HG02970 (cell line): Measurements from ENCODE around the gene EFS.
"Not testable (repeated sequence)": the region's sequence is repeated elsewhere in the genome, so short reads cannot be mapped to it uniquely, and the experiment has no call there.

Experiments
- ATAC-seq: cut with Tn5 transposase; IDR thresholded peaks from one replicate; pipeline ENCODE4 v1.9.1; 2021; ENCODE audit warnings: mild to moderate bottlenecking, moderate library complexity, moderate number of reproducible peaks; ENCODE audit not compliant: unreplicated experiment, low FRiP score

Gene EFS

GRCh38 chr14:23365036-23365731, at the start of gene EFS:
TSS of gene EFS (minus strand) at chr14:23365172. CDS start at chr14:23365025, 147 bp downstream.
- ATAC-seq, result no peak

- ATAC-seq, result no peak
These were observed 49.3 kb upstream of the EFS start for GRCh38 chr14:23414254-23414653.

- no peak for ATAC-seq
These were observed 48.7 kb upstream of the EFS start for GRCh38 chr14:23413681-23414080.

DNA sequence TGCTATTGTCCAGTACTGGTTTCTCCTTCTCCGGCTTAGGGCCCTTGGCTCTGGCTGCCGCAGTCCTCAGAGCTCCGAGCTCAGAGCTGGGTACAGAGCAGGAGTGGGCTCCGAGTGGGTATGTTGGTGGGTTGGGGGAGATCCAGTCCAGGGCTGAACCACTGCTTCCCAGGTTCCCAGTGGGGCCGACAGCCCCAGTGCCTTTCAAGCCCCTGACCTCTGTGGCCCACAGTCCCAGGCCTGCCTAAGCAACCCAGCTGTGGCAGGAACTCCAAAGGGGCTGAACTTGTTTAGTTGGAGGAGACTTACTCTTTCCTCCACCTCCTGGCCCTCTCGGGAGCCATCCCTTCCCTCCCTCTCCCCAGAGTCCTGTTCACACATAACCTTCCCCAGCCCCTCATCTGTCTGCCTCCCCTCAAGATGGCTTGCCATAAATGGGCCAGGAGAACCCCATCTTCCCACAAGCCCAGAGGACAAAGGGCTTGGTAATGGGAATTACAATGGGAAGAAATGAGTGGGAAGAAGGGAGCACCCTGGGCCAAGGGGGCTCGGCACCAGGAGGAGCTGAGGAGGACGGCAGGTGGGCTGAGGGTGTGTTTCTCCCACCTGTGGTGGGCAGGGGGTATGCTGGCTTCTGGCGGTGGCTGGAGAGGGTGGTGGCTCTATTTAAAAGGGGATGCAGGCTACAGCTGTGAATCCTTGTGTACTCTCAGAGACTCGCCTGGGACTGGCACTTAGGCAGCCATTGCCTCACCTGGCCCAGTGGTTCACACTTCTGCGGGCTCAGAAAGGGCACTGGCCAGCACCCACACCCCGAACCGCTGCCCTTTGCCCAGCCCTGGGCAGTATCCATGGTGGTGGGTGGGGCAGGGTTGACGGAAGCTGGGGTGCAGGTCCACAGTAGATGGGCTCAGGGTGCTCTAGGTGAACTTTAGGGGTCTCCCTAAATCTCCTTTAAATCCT, 46.9 kb upstream of the EFS start:
- ATAC-seq, result no peak

DNA sequence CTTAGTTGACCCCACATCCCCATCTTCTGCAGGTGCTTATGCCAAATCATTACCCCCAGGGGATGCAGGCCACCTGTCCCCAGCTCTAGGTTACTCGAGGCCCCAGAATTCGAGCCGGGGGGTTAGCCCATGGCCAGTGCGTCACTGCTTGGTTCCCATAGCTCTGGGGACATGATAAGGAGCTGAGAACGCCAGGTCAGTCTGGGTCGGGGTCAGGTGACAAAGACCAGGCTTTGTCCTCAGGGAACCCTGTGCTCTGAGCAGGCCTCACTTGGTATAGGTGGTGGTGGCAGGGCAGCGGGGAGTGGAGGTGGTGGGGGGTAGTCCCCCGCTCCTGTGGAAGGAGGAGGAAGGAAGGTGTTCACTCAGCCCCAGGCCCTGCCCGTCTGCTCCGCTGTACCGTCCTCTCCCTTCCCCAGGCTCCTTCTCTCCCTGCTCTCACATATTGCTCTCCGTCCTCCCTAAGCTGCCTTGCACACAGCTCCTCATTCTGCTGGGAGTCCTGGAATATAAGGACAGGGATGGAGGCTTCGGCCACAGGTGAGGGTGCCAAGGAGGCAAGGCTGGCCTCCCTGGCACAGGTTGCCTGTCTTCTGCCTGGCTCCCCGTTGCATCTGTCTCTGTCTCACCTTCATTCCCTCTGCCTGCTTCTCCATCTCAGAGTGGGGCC, 45.1 kb upstream of the EFS start:
- ATAC-seq, result no peak

DNA sequence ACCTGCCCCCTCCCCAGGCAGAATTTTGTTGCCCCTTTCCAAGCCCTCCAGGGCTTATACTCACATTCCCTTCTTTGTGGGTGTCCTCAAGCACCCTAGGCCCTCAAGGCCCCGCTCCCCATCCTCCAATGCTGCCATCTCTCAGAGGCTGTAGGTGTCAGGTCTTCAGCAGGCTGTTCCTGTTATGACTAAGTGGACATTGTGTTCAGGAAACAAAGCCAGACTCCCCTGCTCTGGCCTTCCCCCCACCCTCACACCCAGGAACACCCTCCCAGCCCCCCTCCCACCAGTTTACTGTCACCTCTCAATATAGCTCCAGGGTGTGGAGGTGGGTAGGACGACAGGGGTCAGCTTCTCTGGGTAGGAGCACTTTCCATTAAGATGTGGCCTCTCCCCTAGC, 44.5 kb upstream of the EFS start:
- no peak for ATAC-seq

DNA sequence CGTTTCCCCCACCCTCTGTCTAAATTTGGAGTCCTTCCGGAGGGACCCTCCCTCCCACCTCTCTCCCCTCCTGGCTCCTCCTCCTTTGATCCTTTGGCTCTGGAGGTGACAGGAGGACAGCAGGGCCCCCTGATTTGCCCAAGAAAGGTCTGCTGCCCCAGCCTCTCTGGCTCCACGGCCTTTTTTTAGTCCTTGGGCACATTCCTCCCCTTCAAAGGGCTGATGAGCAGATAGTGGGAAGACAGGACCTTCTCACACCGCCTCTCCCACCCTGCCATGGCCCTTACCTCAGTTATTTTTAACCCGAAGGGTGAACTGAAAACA, 43.3 kb upstream of the EFS start:
- ATAC-seq, result no peak

DNA sequence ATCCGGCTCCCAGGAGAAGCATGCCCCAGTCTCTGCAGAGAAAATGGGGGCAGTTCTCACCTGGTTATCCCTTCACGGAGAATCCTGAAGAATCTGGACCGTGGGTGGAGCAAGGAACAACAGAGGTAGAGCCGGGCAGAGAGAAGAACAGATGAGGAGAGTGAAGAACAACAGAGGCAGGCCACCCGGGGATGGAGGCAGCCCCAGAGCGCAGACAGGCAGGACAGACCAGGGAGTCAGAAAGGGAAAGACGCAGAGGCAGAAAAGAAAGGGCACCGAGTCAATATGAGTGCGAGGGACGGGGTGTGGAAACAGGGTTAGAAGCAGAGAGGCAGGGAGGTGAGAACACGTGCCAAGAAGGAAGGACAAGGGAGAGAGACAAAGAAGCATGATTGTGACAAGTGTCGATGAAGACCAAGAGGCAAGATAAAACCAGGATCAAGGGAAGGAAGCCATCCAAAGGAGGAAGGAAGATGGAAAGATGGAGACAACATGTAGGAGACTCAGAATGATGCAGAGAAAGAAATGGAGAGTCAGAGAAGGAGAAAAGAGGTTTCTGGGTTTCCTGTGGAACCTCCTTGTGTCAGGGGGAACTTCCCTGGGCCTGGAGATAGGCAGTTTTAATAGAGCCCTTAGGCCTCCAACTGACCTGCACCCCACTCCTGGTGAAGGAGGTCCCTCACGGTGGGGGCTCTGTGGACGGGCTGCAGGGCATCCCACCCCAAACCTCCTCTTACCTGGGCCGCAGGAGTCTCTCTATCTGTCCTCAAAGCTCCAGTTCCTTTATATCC, 42.7 kb upstream of the EFS start, which contains the start of gene MYH6:
MYH6 (minus strand) TSS at position 758 of the 791 bp plus-strand sequence. CDS start 1,050 bp downstream, outside the sequence.
- no peak for ATAC-seq

DNA sequence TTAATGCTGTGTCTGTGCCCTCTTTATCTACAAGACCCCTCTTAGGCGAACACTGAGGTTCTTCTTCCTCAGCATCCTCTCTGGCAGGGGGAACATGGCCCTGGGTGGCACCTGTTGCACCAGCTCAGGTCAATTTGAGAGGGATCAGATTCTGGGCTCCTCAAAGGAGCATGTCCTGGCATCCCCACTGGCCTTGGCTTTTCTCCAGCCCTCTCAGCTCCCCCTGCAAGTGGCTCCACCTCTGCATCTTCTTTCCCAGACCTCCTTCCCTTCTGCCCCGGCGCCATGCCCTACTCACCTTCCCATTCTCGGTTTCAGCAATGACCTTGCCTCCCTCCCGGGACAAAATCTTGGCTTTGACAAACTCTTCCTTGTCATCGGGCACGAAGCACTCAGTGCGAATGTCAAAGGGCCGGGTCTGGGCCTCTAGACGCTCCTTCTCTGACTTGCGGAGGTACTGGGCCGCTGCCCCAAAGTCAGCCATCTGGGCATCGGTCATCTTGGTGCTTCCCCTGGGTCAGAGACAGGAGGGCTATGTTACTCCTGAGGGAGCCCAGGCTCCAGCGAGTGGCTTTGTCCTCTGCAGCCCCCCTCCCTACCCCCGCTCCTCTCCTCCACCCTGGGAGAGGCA, 41.9 kb upstream of the EFS start:
- ATAC-seq, result no peak

GRCh38 chr14:23406244-23406643, 41.3 kb upstream of the EFS start:
- no peak for ATAC-seq

GRCh38 chr14:23405516-23406025, 40.6 kb upstream of the EFS start:
- no peak for ATAC-seq

DNA sequence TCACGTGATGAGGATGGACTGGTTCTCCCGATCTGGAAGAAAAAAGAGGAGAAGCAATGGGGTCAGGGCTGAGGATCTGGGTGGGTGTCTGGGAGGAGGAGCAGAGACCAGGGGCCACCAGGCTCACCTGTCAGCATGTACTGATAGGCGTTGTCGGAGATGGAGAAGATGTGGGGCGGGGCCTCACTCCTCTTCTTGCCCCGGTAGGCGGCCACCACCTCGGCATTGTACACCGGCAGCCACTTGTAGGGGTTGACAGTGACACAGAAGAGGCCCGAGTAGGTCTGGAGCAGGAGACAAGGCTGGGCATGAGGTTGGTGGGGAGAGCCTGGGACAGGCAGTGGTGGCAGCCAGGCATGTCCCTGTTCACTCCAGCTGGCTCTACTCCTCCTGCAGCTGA, 40.1 kb upstream of the EFS start:
- no peak for ATAC-seq

- no peak for ATAC-seq
These were observed 39.4 kb upstream of the EFS start for GRCh38 chr14:23404331-23404900.

DNA sequence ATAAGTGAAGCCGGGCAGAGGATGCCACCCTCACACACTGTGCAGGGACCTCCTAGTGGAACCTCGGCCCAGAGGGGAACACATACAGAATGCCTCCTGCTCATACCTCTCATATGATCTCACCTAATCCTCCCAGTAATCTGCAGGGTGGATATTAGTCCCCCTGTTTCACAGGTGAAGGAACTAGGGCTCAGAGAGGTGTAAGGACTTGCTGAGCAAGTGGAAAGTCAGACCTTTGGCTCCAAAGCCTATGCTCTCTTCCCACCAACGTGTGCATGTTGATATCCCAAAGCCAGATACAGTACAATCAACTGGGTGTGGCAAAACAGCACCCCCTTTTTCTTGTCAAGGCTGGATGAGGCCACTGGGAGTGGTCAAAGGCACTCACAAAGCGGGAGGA, 38.9 kb upstream of the EFS start:
- no peak for ATAC-seq

- no peak for ATAC-seq
These were observed 38.1 kb upstream of the EFS start for GRCh38 chr14:23403139-23403438.

DNA sequence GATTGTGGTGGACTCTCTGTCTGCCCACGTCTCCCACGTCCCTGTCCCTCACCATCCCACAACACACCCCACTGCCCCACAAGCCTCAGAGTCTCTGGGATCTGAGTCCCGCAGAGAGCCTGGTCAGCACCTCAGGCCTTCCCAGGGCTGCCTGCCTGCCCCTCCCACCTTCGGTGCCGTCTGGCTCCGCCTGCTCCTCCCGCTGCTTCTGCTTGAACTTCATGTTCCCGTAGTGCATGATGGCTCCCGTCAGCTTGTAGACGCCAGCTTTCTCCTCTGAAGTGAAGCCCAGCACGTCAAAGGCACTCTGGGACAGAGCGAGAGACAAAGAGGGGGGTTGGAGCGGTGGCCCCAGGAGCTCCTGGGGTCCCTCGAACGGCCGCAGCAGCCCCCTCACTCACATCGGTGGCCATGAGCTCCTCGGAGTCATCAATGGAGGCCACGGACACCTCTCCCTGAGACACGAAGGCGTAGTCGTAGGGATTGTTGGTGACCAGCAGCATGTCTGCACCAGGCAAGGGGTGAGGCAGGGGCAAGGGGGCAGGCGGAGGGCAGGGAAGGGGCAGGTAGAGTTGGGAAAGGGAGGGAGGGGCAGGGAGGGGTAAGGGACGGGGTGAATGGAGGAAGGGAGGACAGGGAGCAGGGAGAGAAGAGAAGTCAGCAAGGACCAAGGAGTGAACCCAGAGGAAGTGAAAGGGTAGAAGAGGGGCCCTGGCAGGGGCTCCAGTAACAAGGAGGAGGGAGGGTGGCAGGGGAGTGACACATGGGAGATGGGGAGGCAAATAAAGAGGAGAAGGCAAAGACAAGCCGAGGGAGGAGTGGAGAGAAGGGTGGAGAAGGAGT, 37.5 kb upstream of the EFS start:
- ATAC-seq, result no peak

DNA sequence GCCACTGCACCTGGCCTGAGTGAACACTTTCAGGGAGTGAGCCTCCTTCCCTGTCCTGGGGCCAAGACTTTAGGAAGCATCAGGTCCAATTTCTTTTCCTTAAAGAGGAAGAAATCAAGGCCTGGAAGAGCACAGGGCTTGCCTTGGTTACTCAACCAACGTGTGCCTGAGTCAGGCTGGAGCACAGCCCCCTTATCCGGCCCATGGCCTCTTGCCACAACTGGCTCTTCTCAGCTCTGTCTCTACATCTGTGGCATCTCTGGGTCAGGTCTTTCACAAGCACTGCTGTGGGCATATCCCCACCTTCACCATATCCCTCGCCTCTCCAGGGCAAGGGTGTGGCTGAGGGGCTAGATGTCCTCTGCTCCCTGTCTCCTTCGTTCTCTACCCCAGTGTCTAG, 36.3 kb upstream of the EFS start:
- no peak for ATAC-seq

- not testable (repeated sequence) for ATAC-seq
These were observed 35.7 kb upstream of the EFS start for GRCh38 chr14:23400496-23401149.
